Uterus (tissue), 4 donors: ENCODE data around the gene TMEM169. TPM values are rescaled to one million over a fixed set of nuclear protein-coding genes. Genes with fewer than 3 reads are reported as not detected.
"Not testable (repeated sequence)": the region's sequence is repeated elsewhere in the genome, so short reads cannot be mapped to it uniquely, and the experiment has no call there.

Source experiments
- DNase-seq, 2 donors: peaks; one replicate each; pipeline ENCODE4 v3.0.0-alpha.2; 2019 to 2020
- H3K27ac ChIP-seq, 2 donors: fragments of 200-600 bp; sonication (generic); 1 replicate in 1 of 2; 2 replicates in 1 of 2; pipeline ENCODE4 v1.5.1; 2016 to 2018
- H3K27me3 ChIP-seq, 2 donors: fragments of 200-600 bp; sonication (generic); one replicate each; pipeline ENCODE4 v1.5.1; 2018 to 2019; ENCODE audit warnings: control low read depth in 1 of 2
- H3K36me3 ChIP-seq, 2 donors: fragments of 200-600 bp; sonication (generic); one replicate each; pipeline ENCODE4 v1.5.1; 2019; ENCODE audit warnings: control low read depth in 1 of 2
- H3K4me1 ChIP-seq, 2 donors: fragments of 200-600 bp; sonication (generic); one replicate each; pipeline ENCODE4 v1.5.1; 2018 to 2019; ENCODE audit warnings: control low read depth in 1 of 2
- H3K4me3 ChIP-seq, 2 donors: fragments of 200-600 bp; sonication (generic); 1 replicate in 1 of 2; 2 replicates in 1 of 2; pipeline ENCODE4 v1.5.1; 2018 to 2019; ENCODE audit warnings: mild to moderate bottlenecking in 1 of 2
- H3K9me3 ChIP-seq, 2 donors: fragments of 200-600 bp; sonication (generic); one replicate each; pipeline ENCODE4 v1.5.1; 2019; ENCODE audit warnings: control low read depth in 1 of 2
- CTCF ChIP-seq, 4 experiments: fragments of 200-600 bp in 2 of 4; fragments of 450-650 bp in 2 of 4; sonication (generic) in 2 of 4; IDR thresholded peaks; one replicate each; pipeline ENCODE4 v1.5.1; 2016 to 2019; ENCODE audit warnings: antibody characterized with exemption in 4 of 4, mild to moderate bottlenecking in 2 of 4, moderate library complexity in 1 of 4
- POLR2A ChIP-seq, 2 donors: fragments of 450-650 bp; IDR thresholded peaks; one replicate each; pipeline ENCODE4 v1.6.1; 2016; ENCODE audit warnings: antibody characterized with exemption in 2 of 2, mild to moderate bottlenecking in 1 of 2, moderate library complexity in 1 of 2
- intact Hi-C: fragments of 100-400 bp; cut with DNase I; formaldehyde crosslinking; loops from one replicate; pipeline ENCODE4 v1.15.1; 2023; ENCODE audit warnings: low total_unique reads
- total RNA-seq, 4 donors: library from RNA; depleted of rRNA in 3 of 4; stranded (reverse); fragments of >200 nt in 3 of 4; gene quantifications; one replicate each; pipeline versions ENCODE4 v1.1.0 to v1.2.4, GENCODE V29; 2014 to 2023
- donor health status: DM: yes; HTN: yes; CAD: no.

TMEM169 gene
- total RNA-seq, 4 donors from 2014 or later, result 0.97 to 1.0 TPM; not detected in 2

- intact Hi-C loops, result no loop called here
- Histone ChIP-seq H3K36me3 (no peaks in the 10 kb centered on the region), H3K27ac (no peak overlapping the region), H3K4me3 (no peak overlapping the region), H3K4me1 (no peaks in the 10 kb centered on the region), H3K27me3 (no peaks in the 10 kb centered on the region), H3K9me3 (no peaks in the 10 kb centered on the region)
- TF ChIP-seq CTCF (IDR thresholded peaks at IDR 0.05) (no peak), POLR2A (IDR thresholded peaks at IDR 0.05) (no peak)
- DNase-seq, result no peak
Measured at GRCh38 chr2:216074380-216074779, 7.3 kb upstream of the TMEM169 start.

- Histone ChIP-seq H3K9me3 (no peaks in the 10 kb centered on the region), H3K4me1 (no peaks in the 10 kb centered on the region), H3K4me3 (no peak overlapping the region), H3K27me3 (no peaks in the 10 kb centered on the region), H3K36me3 (no peaks in the 10 kb centered on the region), H3K27ac (no peak overlapping the region)
- no peak for DNase-seq
- TF ChIP-seq CTCF (IDR thresholded peaks at IDR 0.05) (no peak), POLR2A (IDR thresholded peaks at IDR 0.05) (no peak)
- intact Hi-C loops, result no loop called here
Measured at GRCh38 chr2:216074794-216075193, 6.9 kb upstream of the TMEM169 start.

GRCh38 chr2:216075510-216076485 lies 5.9 kb upstream of the TMEM169 start:
- Histone ChIP-seq H3K4me3 (no peak overlapping the region), H3K36me3 (no peaks in the 10 kb centered on the region)
- DNase-seq, result no peak

GRCh38 chr2:216078776-216079175 lies 2.9 kb upstream of the TMEM169 start:
- intact Hi-C loops, result no loop called here
- no peaks in the 10 kb centered on the region for H3K27me3 ChIP-seq
- no peak overlapping the region for H3K27ac ChIP-seq
- no peaks in the 10 kb centered on the region for H3K36me3 ChIP-seq
- H3K4me3 ChIP-seq, result no peak overlapping the region
- H3K4me1 ChIP-seq, result peaks cover 0 to 9% of the 10 kb centered on the region in 2 donors
- TF ChIP-seq CTCF (IDR thresholded peaks at IDR 0.05) (no peak), POLR2A (IDR thresholded peaks at IDR 0.05) (no peak)
- no peak for DNase-seq
- H3K9me3 ChIP-seq, result no peaks in the 10 kb centered on the region

More at GRCh38 chr2:216075510-216076485, 5.9 kb upstream of the TMEM169 start:
- intact Hi-C loops, result no loop called here
- no peak for TF ChIP-seq CTCF (IDR thresholded peaks at IDR 0.05)
- TF ChIP-seq POLR2A (IDR thresholded peaks at IDR 0.05), result no peak
- no peaks in the 10 kb centered on the region for H3K27me3 ChIP-seq
- H3K9me3 ChIP-seq, result no peaks in the 10 kb centered on the region
- peaks cover 0 to 6% of the 10 kb centered on the region in 2 donors for H3K4me1 ChIP-seq
- H3K27ac ChIP-seq, result no peak overlapping the region

GRCh38 chr2:216080048-216080447 lies 1.7 kb upstream of the TMEM169 start:
- H3K4me1 ChIP-seq, H3K27ac ChIP-seq, H3K27me3 ChIP-seq, DNase-seq, H3K36me3 ChIP-seq, H3K4me3 ChIP-seq, H3K9me3 ChIP-seq, intact Hi-C loops: not testable (repeated sequence)
